ES-I3 (cell line): ENCODE results near the gene ENOX1.

Experiments used
- H3K36me3 ChIP-seq: 2 replicates; pipeline ENCODE4 v1.6.1; 2013; ENCODE audit warnings: mild to moderate bottlenecking, low read length, control low read depth, moderate library complexity; ENCODE audit not compliant: insufficient read depth
- H3K4me1 ChIP-seq: 2 replicates; pipeline ENCODE4 v1.6.1; 2013; ENCODE audit warnings: mild to moderate bottlenecking, control low read depth, low read length; ENCODE audit not compliant: insufficient read depth
- H3K9ac ChIP-seq: 2 replicates; pipeline ENCODE4 v1.6.1; 2013; ENCODE audit warnings: low read depth, mild to moderate bottlenecking, low read length, moderate library complexity
- H3K9me3 ChIP-seq: 2 replicates; pipeline ENCODE4 v1.6.1; 2013; ENCODE audit warnings: mild to moderate bottlenecking, low read length, moderate library complexity; ENCODE audit not compliant: control insufficient read depth, insufficient read depth

Gene ENOX1

GRCh38 chr13:43279696-43280095, 507.1 kb downstream of the ENOX1 start:
- Histone ChIP-seq H3K9me3 (no peaks in the 10 kb centered on the region), H3K36me3 (no peaks in the 10 kb centered on the region), H3K4me1 (no peaks in the 10 kb centered on the region), H3K9ac (no peak overlapping the region)

GRCh38 chr13:43278127-43278526, 508.6 kb downstream of the ENOX1 start:
- no peak overlapping the region for H3K9ac ChIP-seq
- H3K9me3 ChIP-seq = no peaks in the 10 kb centered on the region
- 0 out of 2 replicates have a peak, but pooled peaks cover under 1% of the 10 kb centered on the region for H3K4me1 ChIP-seq
- H3K36me3 ChIP-seq = no peaks in the 10 kb centered on the region

- Histone ChIP-seq H3K9me3 (no peaks in the 10 kb centered on the region), H3K9ac (no peak overlapping the region), H3K4me1 (0 out of 2 replicates have a peak, but pooled peaks cover 5% of the 10 kb centered on the region), H3K36me3 (no peaks in the 10 kb centered on the region)
These were observed 509.6 kb downstream of the ENOX1 start for GRCh38 chr13:43277142-43277541.

- H3K9ac ChIP-seq = no peak overlapping the region
- no peaks in the 10 kb centered on the region for H3K9me3 ChIP-seq
- peaks cover 10% of the 10 kb centered on the region for H3K4me1 ChIP-seq
- no peaks in the 10 kb centered on the region for H3K36me3 ChIP-seq
These were observed 511.9 kb downstream of the ENOX1 start for GRCh38 chr13:43274881-43275280.

GRCh38 chr13:43273362-43273761, 513.4 kb downstream of the ENOX1 start:
- Histone ChIP-seq H3K4me1 (peaks cover 10% of the 10 kb centered on the region), H3K9ac (no peak overlapping the region), H3K9me3 (no peaks in the 10 kb centered on the region), H3K36me3 (no peaks in the 10 kb centered on the region)

- H3K9me3 ChIP-seq = no peaks in the 10 kb centered on the region
- H3K4me1 ChIP-seq = peaks cover 10% of the 10 kb centered on the region
- no peak overlapping the region for H3K9ac ChIP-seq
- no peaks in the 10 kb centered on the region for H3K36me3 ChIP-seq
These were observed 513.9 kb downstream of the ENOX1 start for GRCh38 chr13:43272851-43273250.

- no peaks in the 10 kb centered on the region for H3K9me3 ChIP-seq
- H3K36me3 ChIP-seq = no peaks in the 10 kb centered on the region
- no peak overlapping the region for H3K9ac ChIP-seq
- peaks cover 10% of the 10 kb centered on the region for H3K4me1 ChIP-seq
These were observed 515.6 kb downstream of the ENOX1 start for GRCh38 chr13:43271152-43271551.

GRCh38 chr13:43270130-43270830, 516.5 kb downstream of the ENOX1 start:
- H3K4me1 ChIP-seq = peaks cover 10% of the 10 kb centered on the region
- H3K36me3 ChIP-seq = no peaks in the 10 kb centered on the region
- H3K9me3 ChIP-seq = no peaks in the 10 kb centered on the region
- no peak overlapping the region for H3K9ac ChIP-seq

GRCh38 chr13:43269037-43269481, 517.7 kb downstream of the ENOX1 start:
- peaks cover 10% of the 10 kb centered on the region for H3K4me1 ChIP-seq
- H3K9me3 ChIP-seq = no peaks in the 10 kb centered on the region
- H3K9ac ChIP-seq = no peak overlapping the region
- no peaks in the 10 kb centered on the region for H3K36me3 ChIP-seq

- Histone ChIP-seq H3K9ac (no peak overlapping the region), H3K9me3 (no peaks in the 10 kb centered on the region), H3K36me3 (no peaks in the 10 kb centered on the region), H3K4me1 (peaks cover 10% of the 10 kb centered on the region)
These were observed 518.1 kb downstream of the ENOX1 start for GRCh38 chr13:43268632-43269031.

- H3K9me3 ChIP-seq = no peaks in the 10 kb centered on the region
- H3K9ac ChIP-seq = no peak overlapping the region
- H3K4me1 ChIP-seq = peaks cover 7% of the 10 kb centered on the region
- H3K36me3 ChIP-seq = no peaks in the 10 kb centered on the region
These were observed 518.9 kb downstream of the ENOX1 start for GRCh38 chr13:43267916-43268315.

- no peak overlapping the region for H3K9ac ChIP-seq
- no peaks in the 10 kb centered on the region for H3K36me3 ChIP-seq
- no peaks in the 10 kb centered on the region for H3K9me3 ChIP-seq
- H3K4me1 ChIP-seq = peaks cover 6% of the 10 kb centered on the region
These were observed 519.7 kb downstream of the ENOX1 start for GRCh38 chr13:43266936-43267615.

GRCh38 chr13:43265028-43265427, 521.7 kb downstream of the ENOX1 start:
- H3K36me3 ChIP-seq = no peaks in the 10 kb centered on the region
- H3K9ac ChIP-seq = no peak overlapping the region
- no peaks in the 10 kb centered on the region for H3K9me3 ChIP-seq
- peaks cover 1% of the 10 kb centered on the region for H3K4me1 ChIP-seq

GRCh38 chr13:43264458-43264857, 522.3 kb downstream of the ENOX1 start:
- no peaks in the 10 kb centered on the region for H3K4me1 ChIP-seq
- no peaks in the 10 kb centered on the region for H3K9me3 ChIP-seq
- no peak overlapping the region for H3K9ac ChIP-seq
- H3K36me3 ChIP-seq = no peaks in the 10 kb centered on the region

- H3K9ac ChIP-seq = no peak overlapping the region
- no peaks in the 10 kb centered on the region for H3K4me1 ChIP-seq
- no peaks in the 10 kb centered on the region for H3K9me3 ChIP-seq
- no peaks in the 10 kb centered on the region for H3K36me3 ChIP-seq
These were observed 523.7 kb downstream of the ENOX1 start for GRCh38 chr13:43263047-43263446.
